ENCODE measurements around the gene ATP11B.
A peak's percentile ranks its signal among the peaks of the same experiment; 100 is the strongest.
"Not testable (repeated sequence)": the region's sequence is repeated elsewhere in the genome, so short reads cannot be mapped to it uniquely, and the experiment has no call there.

Gene ATP11B

DNA sequence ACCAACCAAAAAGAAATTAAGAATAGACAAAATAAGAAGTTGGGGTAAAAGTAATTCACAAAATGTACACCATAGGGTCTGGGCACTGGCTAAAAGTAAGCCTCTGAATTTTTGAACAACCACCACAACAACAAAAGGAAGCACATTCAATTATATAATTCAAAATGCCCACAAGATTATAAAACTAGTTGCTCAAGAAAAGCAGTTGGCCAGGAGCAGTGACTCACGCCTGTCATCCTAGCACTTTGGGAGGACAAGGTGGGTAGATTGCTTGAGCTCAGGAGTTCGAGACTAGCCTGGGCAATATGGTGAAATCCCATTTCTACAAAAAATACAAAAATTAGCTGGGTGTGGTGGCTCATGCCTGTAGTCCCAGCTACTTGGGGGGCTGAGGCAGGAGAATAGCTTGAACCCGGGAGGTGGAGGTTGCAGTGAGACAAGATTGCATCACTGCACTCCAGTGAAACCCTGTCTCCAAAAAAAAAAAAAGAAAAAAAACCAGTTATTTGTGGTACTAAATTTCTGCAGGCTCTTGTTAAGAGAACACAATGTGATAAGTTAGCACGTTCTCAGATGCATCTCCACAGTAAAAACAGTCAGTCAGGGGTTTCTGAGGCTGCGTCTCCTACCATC lies 6.6 kb upstream of the ATP11B start:
- Mint-ChIP-seq H3K36me3 (ENCODE audit: low read depth) (no peaks in the 10 kb centered on the region), H3K27me3 (ENCODE audit: low read depth) (no peaks in the 10 kb centered on the region), H3K27ac (no peak overlapping the region), H3K4me3 (no peak overlapping the region), H3K4me1 (ENCODE audit: low read depth) (peaks cover 7% of the 10 kb centered on the region), H3K9me3 (no peaks in the 10 kb centered on the region)

GRCh38 chr3:182787302-182788036 lies 5.8 kb upstream of the ATP11B start:
- Mint-ChIP-seq H3K4me1 (ENCODE audit: low read depth) (peaks cover 7% of the 10 kb centered on the region), H3K4me3 (no peak overlapping the region), H3K9me3 (no peaks in the 10 kb centered on the region), H3K36me3 (ENCODE audit: low read depth) (no peaks in the 10 kb centered on the region), H3K27me3 (ENCODE audit: low read depth) (no peaks in the 10 kb centered on the region), H3K27ac (no peak overlapping the region)

DNA sequence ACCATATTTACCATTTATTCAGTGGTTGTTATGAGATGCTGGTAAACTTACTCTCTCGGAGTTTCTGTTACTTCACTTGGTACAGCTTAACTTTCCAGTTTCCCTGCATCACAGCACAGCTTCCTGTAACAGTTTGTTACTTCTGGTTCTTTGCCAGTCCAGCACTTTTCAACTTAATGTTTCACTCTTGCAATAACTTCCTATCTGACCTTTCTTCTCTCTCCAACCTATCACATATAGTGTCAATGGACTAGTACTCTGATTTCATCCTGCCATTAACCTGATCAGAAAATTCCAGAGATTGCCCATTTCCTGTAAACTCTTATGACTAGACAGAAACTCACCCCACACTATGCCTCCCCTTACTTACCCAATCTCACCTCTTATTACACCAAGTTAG lies 3.9 kb upstream of the ATP11B start:
- H3K4me3 Mint-ChIP-seq, result no peak overlapping the region
- H3K9me3 Mint-ChIP-seq, result no peaks in the 10 kb centered on the region
- peaks cover 1% of the 10 kb centered on the region for H3K36me3 Mint-ChIP-seq (ENCODE audit: low read depth)
- peaks cover 6% of the 10 kb centered on the region for H3K4me1 Mint-ChIP-seq (ENCODE audit: low read depth)
- H3K27me3 Mint-ChIP-seq (ENCODE audit: low read depth), result no peaks in the 10 kb centered on the region
- H3K27ac Mint-ChIP-seq, result no peak overlapping the region

DNA sequence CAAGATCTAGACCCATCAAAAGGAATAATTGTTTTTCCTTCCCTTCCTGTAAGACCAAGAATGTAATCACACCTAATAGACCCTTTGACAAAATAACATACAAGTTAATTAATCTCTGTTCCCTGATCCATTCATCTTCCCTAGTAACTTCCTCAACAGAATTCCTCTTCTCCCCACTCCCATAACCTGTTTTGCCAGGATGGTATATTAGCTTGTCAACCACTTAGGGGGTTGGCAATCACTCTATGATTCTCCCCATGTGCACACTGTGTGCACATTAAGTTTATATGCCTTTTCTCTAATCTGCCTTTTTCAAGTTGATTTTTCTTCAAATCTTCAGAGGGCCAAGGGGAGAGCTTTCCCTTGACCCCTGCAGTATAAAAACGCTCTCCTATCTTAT lies 2.7 kb upstream of the ATP11B start:
- H3K4me1 Mint-ChIP-seq (ENCODE audit: low read depth), result peaks cover 11% of the 10 kb centered on the region
- H3K27ac Mint-ChIP-seq, result no peak overlapping the region
- H3K36me3 Mint-ChIP-seq (ENCODE audit: low read depth), result peaks cover 7% of the 10 kb centered on the region
- H3K27me3 Mint-ChIP-seq (ENCODE audit: low read depth), result no peaks in the 10 kb centered on the region
- no peaks in the 10 kb centered on the region for H3K9me3 Mint-ChIP-seq
- H3K4me3 Mint-ChIP-seq, result no peak overlapping the region

DNA sequence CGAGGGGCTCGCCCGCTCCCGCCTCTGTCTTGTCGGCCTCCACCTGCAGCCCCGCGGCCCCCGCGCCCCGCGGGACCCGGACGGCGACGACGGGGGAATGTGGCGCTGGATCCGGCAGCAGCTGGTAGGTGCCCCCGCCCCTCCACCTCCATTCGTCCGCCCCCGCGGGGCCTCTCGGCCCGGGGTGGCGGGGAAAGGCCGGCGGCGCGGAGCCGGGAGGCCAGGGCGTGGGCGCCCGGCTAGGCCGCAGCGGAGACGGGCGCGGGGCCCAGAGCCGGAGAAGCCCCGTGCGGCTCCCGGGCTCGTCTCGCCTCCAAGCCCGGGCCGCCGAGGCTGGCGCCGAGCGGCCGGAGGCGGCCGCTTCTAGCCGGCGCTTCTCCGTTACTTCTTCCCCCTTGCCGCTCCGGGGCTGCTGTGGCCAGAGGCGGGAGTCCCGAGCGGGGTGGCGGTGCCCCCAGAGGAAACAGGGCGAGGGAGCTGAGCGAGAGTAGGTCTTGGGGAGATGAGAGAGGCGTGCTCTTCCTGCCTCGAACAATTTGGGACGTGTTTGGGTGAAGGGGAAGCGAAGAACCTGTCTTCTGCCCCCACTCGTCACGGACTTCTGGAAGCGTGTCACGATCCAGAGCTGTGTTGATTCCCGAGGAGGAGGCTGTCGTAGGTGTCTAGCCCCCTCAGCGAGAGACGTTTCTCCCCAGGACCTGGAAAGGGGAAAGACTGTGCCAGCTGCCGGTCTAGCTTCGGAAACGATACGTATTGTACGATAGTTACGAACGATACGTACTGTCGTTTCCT lies 555 bp downstream of the ATP11B start:
- Mint-ChIP-seq H3K4me1 (ENCODE audit: low read depth) (peaks cover 30% of the 10 kb centered on the region), H3K27ac (peak overlapping the region; percentile 94), H3K27me3 (ENCODE audit: low read depth) (no peaks in the 10 kb centered on the region), H3K36me3 (ENCODE audit: low read depth) (peaks cover 15% of the 10 kb centered on the region), H3K4me3 (peak overlapping the region; percentile 91), H3K9me3 (no peaks in the 10 kb centered on the region)

GRCh38 chr3:182794455-182795388 lies 1.4 kb downstream of the ATP11B start:
- Mint-ChIP-seq H3K4me3 (peak overlapping the region; percentile 91), H3K27me3 (ENCODE audit: low read depth) (no peaks in the 10 kb centered on the region), H3K9me3 (no peaks in the 10 kb centered on the region), H3K27ac (peak overlapping the region; percentile 94), H3K36me3 (ENCODE audit: low read depth) (peaks cover 16% of the 10 kb centered on the region), H3K4me1 (ENCODE audit: low read depth) (peaks cover 30% of the 10 kb centered on the region)

GRCh38 chr3:182795389-182795782 lies 2.1 kb downstream of the ATP11B start:
- Mint-ChIP-seq H3K9me3 (no peaks in the 10 kb centered on the region), H3K27me3 (ENCODE audit: low read depth) (no peaks in the 10 kb centered on the region), H3K36me3 (ENCODE audit: low read depth) (peaks cover 16% of the 10 kb centered on the region), H3K4me3 (peak overlapping the region; percentile 91), H3K4me1 (ENCODE audit: low read depth) (peaks cover 30% of the 10 kb centered on the region), H3K27ac (peak overlapping the region; percentile 94)

DNA sequence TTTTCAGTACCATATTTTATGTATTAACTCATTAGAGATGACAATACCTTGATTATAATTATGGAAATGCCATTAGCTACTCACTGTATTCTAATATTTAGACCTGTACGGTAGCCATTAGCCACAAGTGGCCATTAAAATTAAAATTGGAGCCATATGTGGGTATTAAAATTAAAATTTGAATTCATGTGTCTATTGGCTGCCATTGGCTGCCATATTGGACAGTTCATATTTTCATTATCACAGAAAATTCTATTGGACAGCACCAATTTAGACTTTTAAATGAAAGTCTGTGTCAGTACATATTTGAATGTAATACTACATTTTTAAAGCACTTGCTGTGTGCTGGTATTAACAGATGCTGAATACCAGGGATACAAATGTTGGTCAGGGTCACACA lies 3.0 kb downstream of the ATP11B start:
- Mint-ChIP-seq H3K36me3 (ENCODE audit: low read depth) (peaks cover 16% of the 10 kb centered on the region), H3K27me3 (ENCODE audit: low read depth) (no peaks in the 10 kb centered on the region), H3K9me3 (no peaks in the 10 kb centered on the region), H3K27ac (peak overlapping the region; percentile 13), H3K4me1 (ENCODE audit: low read depth) (peaks cover 32% of the 10 kb centered on the region), H3K4me3 (no peak overlapping the region)

DNA sequence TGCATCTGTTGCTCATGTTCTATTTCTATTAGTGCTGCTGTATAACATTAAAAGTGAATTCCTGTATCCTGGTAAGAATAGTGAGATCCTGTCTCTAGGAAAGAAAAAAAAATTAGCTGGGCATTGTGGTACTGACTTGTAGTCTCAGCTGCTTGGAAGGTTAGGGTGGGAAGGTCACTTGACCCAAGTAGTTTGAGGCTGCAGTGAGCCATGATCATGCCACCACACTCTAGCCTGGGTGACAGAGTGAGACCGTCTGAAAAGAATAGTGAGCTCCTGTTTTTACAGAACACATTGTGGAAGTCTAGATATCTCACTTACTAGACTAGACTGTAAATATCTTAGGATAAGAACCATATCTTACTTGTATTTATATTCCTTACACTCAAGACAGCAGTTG lies 4.6 kb downstream of the ATP11B start:
- no peak overlapping the region for H3K4me3 Mint-ChIP-seq
- H3K27me3 Mint-ChIP-seq (ENCODE audit: low read depth), result no peaks in the 10 kb centered on the region
- peaks cover 36% of the 10 kb centered on the region for H3K4me1 Mint-ChIP-seq (ENCODE audit: low read depth)
- no peak overlapping the region for H3K27ac Mint-ChIP-seq
- peaks cover 20% of the 10 kb centered on the region for H3K36me3 Mint-ChIP-seq (ENCODE audit: low read depth)
- no peaks in the 10 kb centered on the region for H3K9me3 Mint-ChIP-seq

DNA sequence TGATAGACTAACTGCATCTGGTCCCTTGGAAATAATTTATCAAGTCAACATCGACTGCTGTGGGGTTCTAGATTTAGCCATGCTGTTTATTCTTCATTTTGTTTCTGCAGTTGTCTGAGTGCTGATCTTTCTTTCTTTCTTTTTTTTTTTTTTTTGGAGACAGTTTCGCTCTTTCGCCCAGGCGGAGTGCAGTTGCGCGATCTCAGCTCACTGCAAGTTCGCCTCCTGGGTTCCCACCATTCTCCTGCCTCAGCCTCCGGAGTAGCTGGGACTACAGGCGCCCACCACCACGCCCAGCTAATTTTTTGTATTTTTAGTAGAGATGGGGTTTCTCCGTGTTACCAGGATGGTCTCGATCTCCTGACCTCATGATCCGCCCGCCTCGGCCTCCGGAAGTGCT lies 5.8 kb downstream of the ATP11B start:
- Mint-ChIP-seq H3K4me1 (ENCODE audit: low read depth) (peaks cover 39% of the 10 kb centered on the region), H3K36me3 (ENCODE audit: low read depth) (peaks cover 22% of the 10 kb centered on the region)
- not testable (repeated sequence) for H3K4me3 Mint-ChIP-seq; H3K27ac Mint-ChIP-seq; H3K9me3 Mint-ChIP-seq; H3K27me3 Mint-ChIP-seq (ENCODE audit: low read depth)

GRCh38 chr3:182800508-182800907 lies 7.2 kb downstream of the ATP11B start:
- peaks cover 16% of the 10 kb centered on the region for H3K36me3 Mint-ChIP-seq (ENCODE audit: low read depth)
- H3K27me3 Mint-ChIP-seq (ENCODE audit: low read depth), result no peaks in the 10 kb centered on the region
- no peak overlapping the region for H3K4me3 Mint-ChIP-seq
- H3K27ac Mint-ChIP-seq, result no peak overlapping the region
- no peaks in the 10 kb centered on the region for H3K9me3 Mint-ChIP-seq
- peaks cover 36% of the 10 kb centered on the region for H3K4me1 Mint-ChIP-seq (ENCODE audit: low read depth)

DNA sequence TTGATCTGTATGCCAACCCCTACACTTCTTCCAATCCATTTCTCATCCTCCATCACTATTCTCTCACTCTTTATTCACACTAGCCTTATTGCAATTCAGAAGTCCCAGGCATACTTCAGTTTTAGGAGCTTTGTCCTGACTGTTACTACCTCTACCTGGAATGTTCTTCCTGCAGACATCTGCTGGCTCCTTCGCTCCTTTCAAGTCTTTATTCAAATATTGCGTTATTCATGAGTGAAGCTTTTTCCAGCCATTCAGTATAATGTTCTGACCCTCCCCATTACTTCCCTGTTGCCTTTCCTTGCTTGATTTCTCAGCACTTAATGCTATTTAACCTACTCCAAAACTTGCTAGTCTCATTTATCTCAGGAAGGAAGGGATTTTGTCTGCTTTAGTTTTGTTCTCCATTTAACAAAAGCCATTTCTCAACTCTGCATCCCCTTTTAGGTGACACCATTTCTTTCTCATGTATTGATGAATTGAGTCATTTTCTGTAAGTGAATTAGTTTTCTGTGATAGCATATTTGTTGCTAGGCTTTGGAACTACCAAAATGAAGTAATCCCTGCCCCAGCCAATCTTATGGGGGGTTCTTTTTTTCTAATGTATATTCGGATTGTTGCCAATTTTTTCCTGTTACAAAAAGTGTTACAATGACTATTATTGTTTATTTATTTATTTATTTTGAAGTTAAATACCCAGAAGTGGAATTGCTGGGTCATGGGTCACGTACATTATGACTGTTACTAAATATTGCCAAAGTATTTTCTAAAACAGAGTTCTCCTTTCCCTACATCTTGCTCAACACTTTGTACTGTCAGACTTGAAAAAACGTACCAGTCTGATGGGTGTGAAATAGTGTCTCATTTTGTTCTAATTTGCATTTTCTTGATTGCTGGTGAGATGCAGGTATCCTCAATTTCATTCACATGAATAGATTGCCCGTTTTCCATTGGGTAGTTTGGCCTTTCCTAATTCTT lies 9.4 kb downstream of the ATP11B start:
- Mint-ChIP-seq H3K36me3 (ENCODE audit: low read depth) (peaks cover 12% of the 10 kb centered on the region), H3K4me3 (no peak overlapping the region), H3K27me3 (ENCODE audit: low read depth) (no peaks in the 10 kb centered on the region), H3K4me1 (ENCODE audit: low read depth) (peaks cover 29% of the 10 kb centered on the region), H3K27ac (no peak overlapping the region), H3K9me3 (no peaks in the 10 kb centered on the region)

- Mint-ChIP-seq H3K4me3 (no peak overlapping the region), H3K9me3 (no peaks in the 10 kb centered on the region), H3K36me3 (ENCODE audit: low read depth) (peaks cover 8% of the 10 kb centered on the region), H3K27me3 (ENCODE audit: low read depth) (no peaks in the 10 kb centered on the region), H3K4me1 (ENCODE audit: low read depth) (peaks cover 25% of the 10 kb centered on the region), H3K27ac (no peak overlapping the region)
Observed at GRCh38 chr3:182803596-182803995, 10.3 kb downstream of the ATP11B start.
